Measurements from ENCODE around the gene PPP1R27.

DNA sequence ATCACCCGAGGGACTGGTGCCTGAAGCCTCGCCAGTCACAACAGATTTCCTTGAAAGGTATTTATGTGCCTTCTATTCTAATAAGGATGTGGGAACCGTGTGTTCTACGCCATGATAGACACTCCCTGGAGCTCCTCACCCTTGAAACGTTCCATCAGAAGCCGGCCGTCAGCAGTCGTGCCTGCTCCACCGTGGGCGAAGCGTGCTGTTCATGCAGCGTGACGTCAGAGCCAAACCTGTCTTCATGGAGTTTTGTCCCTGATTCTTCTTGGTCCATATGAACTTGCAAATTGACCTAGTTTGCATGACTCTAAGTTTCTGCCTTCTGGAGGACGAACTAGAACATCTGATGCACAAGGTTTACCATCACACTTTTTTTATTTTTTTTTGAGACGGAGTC, 4.5 kb upstream of the PPP1R27 start:
- TF ChIP-seq, protein P1, sequence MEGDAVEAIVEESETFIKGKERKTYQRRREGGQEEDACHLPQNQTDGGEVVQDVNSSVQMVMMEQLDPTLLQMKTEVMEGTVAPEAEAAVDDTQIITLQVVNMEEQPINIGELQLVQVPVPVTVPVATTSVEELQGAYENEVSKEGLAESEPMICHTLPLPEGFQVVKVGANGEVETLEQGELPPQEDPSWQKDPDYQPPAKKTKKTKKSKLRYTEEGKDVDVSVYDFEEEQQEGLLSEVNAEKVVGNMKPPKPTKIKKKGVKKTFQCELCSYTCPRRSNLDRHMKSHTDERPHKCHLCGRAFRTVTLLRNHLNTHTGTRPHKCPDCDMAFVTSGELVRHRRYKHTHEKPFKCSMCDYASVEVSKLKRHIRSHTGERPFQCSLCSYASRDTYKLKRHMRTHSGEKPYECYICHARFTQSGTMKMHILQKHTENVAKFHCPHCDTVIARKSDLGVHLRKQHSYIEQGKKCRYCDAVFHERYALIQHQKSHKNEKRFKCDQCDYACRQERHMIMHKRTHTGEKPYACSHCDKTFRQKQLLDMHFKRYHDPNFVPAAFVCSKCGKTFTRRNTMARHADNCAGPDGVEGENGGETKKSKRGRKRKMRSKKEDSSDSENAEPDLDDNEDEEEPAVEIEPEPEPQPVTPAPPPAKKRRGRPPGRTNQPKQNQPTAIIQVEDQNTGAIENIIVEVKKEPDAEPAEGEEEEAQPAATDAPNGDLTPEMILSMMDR (IDR thresholded peaks at IDR 0.05; ENCODE audit: extremely low read depth in 1 of 2, insufficient read depth in 1 of 2, low read depth in 1 of 2, low read length in 2 of 2) = no peak
- TF ChIP-seq, protein P2, sequence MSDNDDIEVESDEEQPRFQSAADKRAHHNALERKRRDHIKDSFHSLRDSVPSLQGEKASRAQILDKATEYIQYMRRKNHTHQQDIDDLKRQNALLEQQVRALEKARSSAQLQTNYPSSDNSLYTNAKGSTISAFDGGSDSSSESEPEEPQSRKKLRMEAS (IDR thresholded peaks at IDR 0.05; ENCODE audit: insufficient read depth, insufficient read length) = no peak
- no peak for TF ChIP-seq POLR2A (IDR thresholded peaks at IDR 0.05; ENCODE audit: low read depth, low read length)

Data from endothelial cell of umbilical vein (primary cell).